Mesenchymal stem cell (in vitro differentiated cells and primary cell): ENCODE results near the gene WDR73.

Experiments
- DNase-seq: peaks from one replicate; pipeline ENCODE4 v3.0.0-alpha.2; 2013
- H2AFZ ChIP-seq: one replicate; pipeline ENCODE4 v1.6.1; 2013; ENCODE audit warnings: low read depth, mild to moderate bottlenecking, control low read depth, inconsistent platforms, low read length, moderate library complexity
- H2AK5ac ChIP-seq: 2 replicates; pipeline ENCODE4 v1.6.1; 2013; ENCODE audit warnings: low read length, moderate library complexity, mild to moderate bottlenecking, inconsistent platforms; ENCODE audit not compliant: severe bottlenecking
- H2BK120ac ChIP-seq: one replicate; pipeline ENCODE4 v1.6.1; 2013; ENCODE audit warnings: low read depth, mild to moderate bottlenecking, inconsistent platforms, low read length, moderate library complexity
- H2BK12ac ChIP-seq, 2 experiments: one replicate each; pipeline ENCODE4 v1.6.1; 2013; ENCODE audit warnings: inconsistent platforms in 2 of 2, low read length in 2 of 2, mild to moderate bottlenecking in 2 of 2, moderate library complexity in 2 of 2, control low read depth in 1 of 2
- H2BK15ac ChIP-seq: one replicate; pipeline ENCODE4 v1.6.1; 2013; ENCODE audit warnings: mild to moderate bottlenecking, low read depth, inconsistent platforms; ENCODE audit not compliant: poor library complexity, severe bottlenecking
- H2BK5ac ChIP-seq: 2 replicates; pipeline ENCODE4 v1.6.1; 2013; ENCODE audit warnings: low read depth, mild to moderate bottlenecking, low read length, control low read depth, inconsistent platforms; ENCODE audit not compliant: poor library complexity, severe bottlenecking
- H3K14ac ChIP-seq, 2 experiments: one replicate each; pipeline ENCODE4 v1.6.1; 2013; ENCODE audit warnings: inconsistent platforms in 2 of 2, low read length in 2 of 2, control low read depth in 1 of 2, mild to moderate bottlenecking in 1 of 2, moderate library complexity in 1 of 2
- H3K18ac ChIP-seq, 2 experiments: one replicate each; pipeline ENCODE4 v1.6.1; 2013; ENCODE audit warnings: inconsistent platforms in 2 of 2, low read length in 2 of 2, control low read depth in 1 of 2, low read depth in 1 of 2, mild to moderate bottlenecking in 1 of 2
- H3K23ac ChIP-seq, 2 experiments: one replicate each; pipeline ENCODE4 v1.6.1; 2013; ENCODE audit warnings: inconsistent platforms in 2 of 2, low read length in 2 of 2, mild to moderate bottlenecking in 2 of 2, moderate library complexity in 2 of 2, control low read depth in 1 of 2
- H3K27ac ChIP-seq: 2 replicates; pipeline ENCODE4 v1.5.1; 2013; ENCODE audit warnings: mild to moderate bottlenecking, moderate library complexity, low read length, control low read depth, inconsistent platforms; ENCODE audit not compliant: poor library complexity, severe bottlenecking
- H3K27me3 ChIP-seq, 2 experiments: 2 replicates each; pipeline versions ENCODE4 v1.6.1 to v1.7.0; 2013; ENCODE audit warnings: low read length in 2 of 2, mild to moderate bottlenecking in 2 of 2, moderate library complexity in 2 of 2, control low read depth in 1 of 2, inconsistent platforms in 1 of 2; ENCODE audit not compliant: control insufficient read depth in 1 of 2, insufficient read depth in 1 of 2
- H3K36me3 ChIP-seq, 2 experiments: 2 replicates each; pipeline versions ENCODE4 v1.6.1 to v1.7.0; 2013; ENCODE audit warnings: low read length in 2 of 2, control low read depth in 1 of 2, inconsistent platforms in 1 of 2, low read depth in 1 of 2, mild to moderate bottlenecking in 1 of 2; ENCODE audit not compliant: insufficient read depth in 2 of 2, control insufficient read depth in 1 of 2
- H3K4ac ChIP-seq, 2 experiments: one replicate each; pipeline ENCODE4 v1.6.1; 2013; ENCODE audit warnings: inconsistent platforms in 2 of 2, low read length in 2 of 2, mild to moderate bottlenecking in 2 of 2, moderate library complexity in 2 of 2, control low read depth in 1 of 2, low read depth in 1 of 2
- H3K4me1 ChIP-seq: 2 replicates; pipeline ENCODE4 v1.6.1; 2013; ENCODE audit warnings: low read depth, low read length, control low read depth; ENCODE audit not compliant: control insufficient read depth, insufficient read depth
- H3K4me2 ChIP-seq: 2 replicates; pipeline ENCODE4 v1.6.1; 2013; ENCODE audit warnings: low read length, mild to moderate bottlenecking, inconsistent platforms; ENCODE audit not compliant: poor library complexity, severe bottlenecking
- H3K4me3 ChIP-seq, 2 experiments: 2 replicates each; pipeline versions ENCODE4 v1.5.1 to v1.7.0; 2013; ENCODE audit warnings: low read length in 2 of 2, mild to moderate bottlenecking in 2 of 2, control low read depth in 1 of 2, low read depth in 1 of 2; ENCODE audit not compliant: insufficient read depth in 1 of 2
- H3K79me1 ChIP-seq: replicated peaks from 2 replicates; pipeline ENCODE4 v1.6.1; 2013; ENCODE audit warnings: mild to moderate bottlenecking, control low read depth, low read length, inconsistent platforms; ENCODE audit not compliant: poor library complexity, severe bottlenecking
- H3K9ac ChIP-seq: 2 replicates; pipeline ENCODE4 v1.7.0; 2013; ENCODE audit warnings: mild to moderate bottlenecking, low read length, moderate library complexity
- H3K9me3 ChIP-seq: 2 replicates; pipeline ENCODE4 v1.7.0; 2013; ENCODE audit warnings: mild to moderate bottlenecking, low read length; ENCODE audit not compliant: control insufficient read depth
- H4K8ac ChIP-seq: one replicate; pipeline ENCODE4 v1.6.1; 2013; ENCODE audit warnings: inconsistent platforms, mild to moderate bottlenecking, low read length, moderate library complexity
- H4K91ac ChIP-seq: one replicate; pipeline ENCODE4 v1.6.1; 2013; ENCODE audit warnings: mild to moderate bottlenecking, low read length, inconsistent platforms
- WGBS: methylation state at CpG from one replicate; pipeline ENCODE4 v1.1.7; 2013; ENCODE audit warnings: mixed read lengths; 5-methylcytosine and 5-hydroxymethylcytosine counted together

Gene WDR73

DNA sequence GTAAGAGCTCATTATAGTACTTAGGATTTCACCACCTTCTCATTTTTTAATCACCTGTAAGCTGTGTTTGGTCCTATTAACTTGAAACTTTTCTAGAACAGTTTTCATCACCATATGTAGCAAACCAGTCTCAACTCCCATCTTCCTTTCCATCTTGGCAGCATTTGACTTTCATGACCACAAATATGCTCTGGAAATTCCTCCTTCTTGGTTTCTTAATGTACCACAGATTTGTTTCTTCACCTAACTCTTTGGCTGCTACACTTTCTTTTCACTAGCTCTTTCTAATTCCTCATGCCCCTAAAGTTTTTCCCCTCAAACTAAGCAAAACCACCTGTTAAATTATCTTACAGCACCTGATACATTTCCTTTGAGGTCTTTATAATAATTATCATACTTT lies 17.1 kb upstream of the WDR73 start:
- Histone ChIP-seq H3K4me3 (no peak overlapping the region), H2AK5ac (no peak overlapping the region), H3K4ac (no peak overlapping the region), H2BK12ac (no peak overlapping the region), H3K79me1 (peaks cover 18% of the 10 kb centered on the region), H3K9me3 (no peaks in the 10 kb centered on the region), H2BK5ac (no peak overlapping the region), H2AFZ (no peak overlapping the region), H3K23ac (no peak overlapping the region), H3K18ac (no peak overlapping the region), H3K27me3 (no peaks in the 10 kb centered on the region), H4K8ac (no peak overlapping the region), H3K27ac (peak overlapping the region; percentile 35), H2BK15ac (no peak overlapping the region), H3K4me2 (no peak overlapping the region), H3K14ac (no peak overlapping the region), H3K9ac (peak overlapping the region; percentile 45), H2BK120ac (no peak overlapping the region), H3K4me1 (peaks cover 1% of the 10 kb centered on the region), H3K36me3 (peaks cover 17 to 46% of the 10 kb centered on the region in 2 experiments), H4K91ac (no peak overlapping the region)
- peak; percentile 71 for DNase-seq

DNA sequence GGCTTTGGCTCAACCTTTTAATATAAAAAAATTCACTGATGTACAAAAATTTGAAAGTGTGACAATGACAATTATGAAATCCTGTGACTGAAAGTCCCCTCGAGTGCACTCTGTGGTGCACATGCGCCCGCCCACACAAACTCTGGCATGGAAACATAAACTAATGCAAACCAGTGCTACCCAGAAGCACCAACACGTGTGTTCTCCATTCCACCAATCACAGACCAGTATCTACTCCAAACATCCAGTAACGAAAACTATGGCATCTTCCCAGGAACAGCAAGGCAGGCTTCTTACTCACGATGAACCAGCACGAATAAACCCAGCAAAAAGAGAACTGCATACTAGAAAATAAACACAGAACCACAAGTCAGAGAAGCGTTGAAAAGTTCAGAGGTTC lies 15.6 kb upstream of the WDR73 start:
- Histone ChIP-seq H2AFZ (no peak overlapping the region), H3K9ac (peak overlapping the region; percentile 22), H3K79me1 (peaks cover 20% of the 10 kb centered on the region), H3K18ac (no peak overlapping the region), H3K27me3 (no peaks in the 10 kb centered on the region), H2BK15ac (no peak overlapping the region), H3K36me3 (peaks cover 20 to 48% of the 10 kb centered on the region in 2 experiments), H2AK5ac (peak overlapping the region; percentile 72), H3K27ac (no peak overlapping the region), H4K91ac (no peak overlapping the region), H3K23ac (no peak overlapping the region), H3K4me2 (no peak overlapping the region), H2BK12ac (no peak overlapping the region), H4K8ac (no peak overlapping the region), H3K9me3 (no peaks in the 10 kb centered on the region), H3K4ac (no peak overlapping the region), H2BK120ac (no peak overlapping the region), H3K4me1 (peaks cover 1% of the 10 kb centered on the region), H2BK5ac (no peak overlapping the region), H3K4me3 (no peak overlapping the region), H3K14ac (no peak overlapping the region)
- DNase-seq: no peak
- WGBS: 96% methylated on average over 6 of the region's 8 CpGs

DNA sequence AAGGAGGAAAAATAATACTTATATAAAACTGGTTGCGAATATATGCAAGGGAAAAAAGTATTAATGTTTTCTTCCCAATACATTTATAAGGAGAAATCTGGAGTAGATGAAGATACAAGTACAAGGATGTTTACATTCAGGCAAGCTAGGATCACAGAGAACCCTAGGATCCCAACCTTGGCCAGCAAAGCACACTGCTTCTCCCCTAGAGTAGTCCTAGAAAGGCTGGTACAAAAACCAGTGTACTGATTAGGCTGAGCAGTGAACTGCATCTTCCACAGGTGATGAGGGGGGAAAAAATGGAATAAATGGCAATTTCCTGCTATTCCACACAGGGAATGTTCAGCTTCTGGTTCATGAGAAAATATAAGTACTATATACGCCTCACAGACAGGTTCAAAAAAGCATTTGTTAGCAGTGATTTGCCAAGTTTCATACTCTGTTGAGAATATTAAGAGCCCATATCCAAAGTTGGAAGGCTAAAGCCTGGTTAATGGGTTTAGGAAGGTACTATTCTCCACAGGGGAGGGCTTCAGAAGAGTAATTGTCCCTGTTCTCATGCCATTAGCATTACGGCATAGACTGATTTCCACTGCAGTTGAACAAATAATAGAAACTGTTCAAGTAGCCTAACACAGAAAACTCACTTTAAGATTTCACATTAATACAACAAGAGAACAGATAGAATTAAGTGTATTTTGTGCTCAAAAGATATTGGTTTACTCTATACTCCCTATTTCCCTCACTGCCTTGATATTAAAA lies 14.3 kb upstream of the WDR73 start:
- H3K18ac ChIP-seq: no peak overlapping the region
- H3K36me3 ChIP-seq: peaks cover 19 to 52% of the 10 kb centered on the region in 2 experiments
- WGBS: 94% methylated on average over 2 of the region's 3 CpGs
- H2BK15ac ChIP-seq: no peak overlapping the region
- H3K79me1 ChIP-seq: peaks cover 14% of the 10 kb centered on the region
- no peak overlapping the region for H3K9ac ChIP-seq
- H3K4ac ChIP-seq: no peak overlapping the region
- no peak overlapping the region for H4K91ac ChIP-seq
- no peak overlapping the region for H2BK120ac ChIP-seq
- H2BK5ac ChIP-seq: no peak overlapping the region
- DNase-seq: no peak
- H3K9me3 ChIP-seq: no peaks in the 10 kb centered on the region
- H3K4me2 ChIP-seq: no peak overlapping the region
- no peak overlapping the region for H3K14ac ChIP-seq
- no peak overlapping the region for H3K4me3 ChIP-seq
- no peaks in the 10 kb centered on the region for H3K27me3 ChIP-seq
- no peak overlapping the region for H2AK5ac ChIP-seq
- no peak overlapping the region for H3K23ac ChIP-seq
- peaks cover 1% of the 10 kb centered on the region for H3K4me1 ChIP-seq
- peak overlapping the region; percentile 36 for H3K27ac ChIP-seq
- H2BK12ac ChIP-seq: no peak overlapping the region
- no peak overlapping the region for H2AFZ ChIP-seq
- no peak overlapping the region for H4K8ac ChIP-seq

DNA sequence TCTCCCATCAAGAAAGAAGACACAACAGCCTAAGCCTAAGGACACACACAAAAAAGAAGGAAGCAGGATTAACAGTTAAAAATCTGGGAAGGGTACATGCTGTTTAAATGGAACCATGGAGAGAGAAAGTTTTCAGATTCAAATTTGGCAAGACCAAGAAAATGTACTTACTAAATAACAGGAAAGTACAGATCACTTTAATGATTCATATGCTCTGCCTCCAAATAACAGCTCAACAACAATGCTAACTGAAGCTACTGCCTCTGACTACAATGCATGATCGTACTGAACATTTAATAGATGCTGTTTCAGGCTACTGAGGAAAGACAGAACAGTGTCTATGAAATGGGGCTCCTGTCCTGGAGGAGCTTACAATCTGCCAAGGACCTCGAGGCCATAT lies 12.3 kb upstream of the WDR73 start:
- no peak overlapping the region for H3K18ac ChIP-seq
- H3K36me3 ChIP-seq: peaks cover 15 to 52% of the 10 kb centered on the region in 2 experiments
- H2BK5ac ChIP-seq: no peak overlapping the region
- H4K91ac ChIP-seq: no peak overlapping the region
- no peak overlapping the region for H3K23ac ChIP-seq
- no peak overlapping the region for H3K4me2 ChIP-seq
- peak overlapping the region; percentile 6 for H3K9ac ChIP-seq
- H3K9me3 ChIP-seq: no peaks in the 10 kb centered on the region
- H2AK5ac ChIP-seq: no peak overlapping the region
- H3K14ac ChIP-seq: no peak overlapping the region
- no peak overlapping the region for H3K27ac ChIP-seq
- no peak overlapping the region for H4K8ac ChIP-seq
- H2BK15ac ChIP-seq: no peak overlapping the region
- H3K27me3 ChIP-seq: no peaks in the 10 kb centered on the region
- WGBS: 100% methylated on average over 1 of the region's 2 CpGs
- H3K4me1 ChIP-seq: no peaks in the 10 kb centered on the region
- H2AFZ ChIP-seq: no peak overlapping the region
- no peak overlapping the region for H3K4me3 ChIP-seq
- H3K79me1 ChIP-seq: peaks cover 11% of the 10 kb centered on the region
- no peak overlapping the region for H3K4ac ChIP-seq
- H2BK120ac ChIP-seq: no peak overlapping the region
- no peak for DNase-seq
- no peak overlapping the region for H2BK12ac ChIP-seq
